Stomach smooth muscle (tissue), 2 donors: ENCODE measurements around the gene MIX23.
"Not testable (repeated sequence)": the region's sequence is repeated elsewhere in the genome, so short reads cannot be mapped to it uniquely, and the experiment has no call there.

Experiments used
- H3K27ac ChIP-seq: one replicate; pipeline ENCODE4 v1.7.0; 2013; ENCODE audit warnings: mild to moderate bottlenecking, low read length, inconsistent platforms
- H3K27me3 ChIP-seq, 2 donors: one replicate each; pipeline ENCODE4 v1.7.0; 2013; ENCODE audit warnings: low read length in 2 of 2; ENCODE audit not compliant: insufficient read depth in 2 of 2, control insufficient read depth in 1 of 2
- H3K36me3 ChIP-seq, 2 donors: one replicate each; pipeline ENCODE4 v1.7.0; 2013; ENCODE audit warnings: low read length in 2 of 2; ENCODE audit not compliant: control insufficient read depth in 2 of 2, insufficient read depth in 2 of 2
- H3K4me1 ChIP-seq: one replicate; pipeline ENCODE4 v1.7.0; 2013; ENCODE audit warnings: low read length; ENCODE audit not compliant: control insufficient read depth, insufficient read depth
- H3K4me3 ChIP-seq, 2 donors: one replicate each; pipeline ENCODE4 v1.7.0; 2013; ENCODE audit warnings: low read length in 2 of 2
- H3K9ac ChIP-seq, 2 donors: one replicate each; pipeline ENCODE4 v1.7.0; 2013; ENCODE audit warnings: low read length in 2 of 2, mild to moderate bottlenecking in 1 of 2
- H3K9me3 ChIP-seq, 2 donors: one replicate each; pipeline ENCODE4 v1.7.0; 2013; ENCODE audit warnings: low read length in 2 of 2; ENCODE audit not compliant: control insufficient read depth in 2 of 2
- donor health status: healthy.
- donor health status: Pancreatic carcinoma.

The MIX23 gene

DNA sequence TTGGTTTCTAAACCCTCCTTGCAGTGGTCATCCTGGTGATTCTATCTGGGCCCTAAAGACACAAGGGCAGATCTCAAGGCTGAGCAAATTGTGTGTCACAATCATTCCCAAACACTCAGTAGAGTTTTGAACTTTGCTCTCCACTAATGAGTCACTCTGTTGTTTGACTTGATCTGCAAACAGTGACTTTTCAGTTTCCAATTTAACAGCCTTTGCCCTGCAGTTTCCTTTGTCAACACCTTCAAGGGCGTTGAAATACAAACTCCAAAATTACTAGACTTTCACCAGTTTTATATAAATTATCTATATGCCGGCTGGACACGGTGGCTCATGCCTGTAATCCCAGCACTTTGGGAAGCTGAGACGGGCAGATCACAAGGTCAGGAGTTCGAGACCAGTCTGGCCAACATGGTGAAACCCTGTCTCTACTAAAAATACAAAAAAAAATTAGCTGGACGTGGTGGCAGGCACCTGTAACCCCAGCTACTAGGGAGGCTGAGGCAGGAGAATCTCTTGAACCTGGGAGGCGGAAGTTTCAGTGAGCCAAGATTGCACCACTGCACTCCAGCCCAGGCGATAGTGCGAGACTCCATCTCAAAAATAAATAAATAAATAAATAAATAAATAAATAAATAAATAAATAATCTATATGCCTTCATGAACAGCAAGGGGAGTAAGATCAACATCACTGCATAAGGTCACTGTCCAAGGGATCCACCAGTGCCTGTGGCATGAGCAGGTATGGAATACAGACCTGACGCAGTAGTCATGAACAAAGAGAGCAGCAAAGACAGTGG is 17.3 kb downstream of the MIX23 start:
- H3K4me3 ChIP-seq, H3K4me1 ChIP-seq, H3K27ac ChIP-seq, H3K9me3 ChIP-seq, H3K9ac ChIP-seq, H3K27me3 ChIP-seq: not testable (repeated sequence)
- H3K36me3 ChIP-seq, result peaks cover 8 to 25% of the 10 kb centered on the region in 2 donors

DNA sequence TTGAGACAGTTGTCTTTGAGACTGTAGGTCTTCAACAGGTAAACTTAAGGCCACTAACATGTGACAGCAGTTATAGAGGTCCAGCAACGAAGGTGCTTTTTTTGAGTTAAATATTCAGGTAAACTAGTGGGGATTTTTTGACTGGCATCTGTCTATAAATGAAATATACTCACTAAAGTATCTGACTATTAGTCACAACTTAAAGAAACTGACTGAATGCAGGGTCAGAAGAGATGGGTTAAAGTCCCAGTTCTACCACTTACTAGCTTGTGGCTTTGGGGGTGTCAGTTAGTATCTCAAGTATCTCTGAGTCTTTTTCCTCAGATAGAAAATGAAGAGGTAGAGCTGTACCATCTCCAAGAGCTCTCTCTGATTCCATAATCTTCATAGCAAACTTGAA is 18.0 kb downstream of the MIX23 start:
- H3K27me3 ChIP-seq, result no peaks in the 10 kb centered on the region
- H3K4me3 ChIP-seq, result no peak overlapping the region
- H3K36me3 ChIP-seq, result peaks cover 8 to 21% of the 10 kb centered on the region in 2 donors
- no peak overlapping the region for H3K9ac ChIP-seq
- H3K4me1 ChIP-seq, result no peaks in the 10 kb centered on the region
- no peak overlapping the region for H3K27ac ChIP-seq
- no peaks in the 10 kb centered on the region for H3K9me3 ChIP-seq

DNA sequence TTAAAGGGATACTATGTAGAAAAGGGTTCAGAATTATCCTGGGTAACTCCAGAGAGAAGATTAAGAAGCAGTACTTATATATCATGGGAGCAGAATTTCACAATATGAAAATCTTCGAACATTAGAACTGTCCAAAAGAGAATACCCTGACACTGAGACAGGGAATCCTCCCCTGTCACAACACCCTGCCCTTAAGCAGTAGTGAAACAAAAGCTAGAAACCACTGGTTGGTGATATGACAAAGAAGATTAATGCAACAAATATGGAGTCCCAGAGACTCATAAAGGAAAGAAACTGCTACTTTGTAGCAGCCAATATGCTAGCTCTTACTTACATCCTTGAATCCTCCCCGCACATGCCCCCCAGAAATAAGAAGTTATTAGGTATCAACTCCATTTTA is 18.5 kb downstream of the MIX23 start:
- Histone ChIP-seq H3K27me3 (no peaks in the 10 kb centered on the region), H3K9ac (no peak overlapping the region), H3K4me1 (no peaks in the 10 kb centered on the region), H3K4me3 (no peak overlapping the region), H3K9me3 (no peaks in the 10 kb centered on the region), H3K36me3 (peaks cover 8 to 20% of the 10 kb centered on the region in 2 donors), H3K27ac (no peak overlapping the region)

DNA sequence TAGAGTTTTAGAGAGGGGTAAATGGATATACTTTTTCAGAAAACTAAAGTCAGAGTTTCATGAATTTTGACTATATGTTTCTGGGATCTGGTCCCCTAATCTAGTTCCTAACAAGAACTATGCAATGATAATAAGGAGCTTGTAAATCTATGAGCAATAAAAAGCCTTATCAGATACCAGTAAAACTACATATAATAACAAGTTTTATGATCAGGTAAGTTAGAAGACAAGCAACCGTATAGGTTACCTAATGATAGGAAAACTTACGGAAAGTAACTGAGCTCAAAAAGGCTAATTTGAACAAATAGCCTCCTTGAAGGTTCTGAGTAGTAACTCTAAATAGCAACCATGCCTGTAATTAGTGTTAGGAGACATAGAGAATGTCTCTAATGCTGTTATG is 21.0 kb downstream of the MIX23 start:
- H3K27ac ChIP-seq, result no peak overlapping the region
- peaks cover 5 to 13% of the 10 kb centered on the region in 2 donors for H3K36me3 ChIP-seq
- H3K9ac ChIP-seq, result no peak overlapping the region
- no peaks in the 10 kb centered on the region for H3K9me3 ChIP-seq
- no peaks in the 10 kb centered on the region for H3K27me3 ChIP-seq
- no peaks in the 10 kb centered on the region for H3K4me1 ChIP-seq
- no peak overlapping the region for H3K4me3 ChIP-seq

DNA sequence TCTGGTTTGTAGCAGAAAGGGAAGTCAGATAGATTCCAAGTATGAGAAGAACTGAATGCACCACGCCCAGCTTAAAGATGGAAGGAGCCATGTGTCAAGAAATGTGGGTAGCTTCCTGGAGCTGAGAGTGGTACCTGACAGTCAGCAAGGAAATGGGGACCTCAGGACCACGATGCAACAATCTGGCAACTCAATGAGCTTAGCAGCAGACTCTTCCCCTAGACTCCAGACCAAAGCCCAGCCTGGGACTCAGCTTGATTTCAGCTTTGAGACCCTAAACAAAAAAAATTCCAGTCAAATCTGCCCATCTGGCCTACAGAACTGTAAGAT is 24.4 kb downstream of the MIX23 start:
- no peaks in the 10 kb centered on the region for H3K27me3 ChIP-seq

DNA sequence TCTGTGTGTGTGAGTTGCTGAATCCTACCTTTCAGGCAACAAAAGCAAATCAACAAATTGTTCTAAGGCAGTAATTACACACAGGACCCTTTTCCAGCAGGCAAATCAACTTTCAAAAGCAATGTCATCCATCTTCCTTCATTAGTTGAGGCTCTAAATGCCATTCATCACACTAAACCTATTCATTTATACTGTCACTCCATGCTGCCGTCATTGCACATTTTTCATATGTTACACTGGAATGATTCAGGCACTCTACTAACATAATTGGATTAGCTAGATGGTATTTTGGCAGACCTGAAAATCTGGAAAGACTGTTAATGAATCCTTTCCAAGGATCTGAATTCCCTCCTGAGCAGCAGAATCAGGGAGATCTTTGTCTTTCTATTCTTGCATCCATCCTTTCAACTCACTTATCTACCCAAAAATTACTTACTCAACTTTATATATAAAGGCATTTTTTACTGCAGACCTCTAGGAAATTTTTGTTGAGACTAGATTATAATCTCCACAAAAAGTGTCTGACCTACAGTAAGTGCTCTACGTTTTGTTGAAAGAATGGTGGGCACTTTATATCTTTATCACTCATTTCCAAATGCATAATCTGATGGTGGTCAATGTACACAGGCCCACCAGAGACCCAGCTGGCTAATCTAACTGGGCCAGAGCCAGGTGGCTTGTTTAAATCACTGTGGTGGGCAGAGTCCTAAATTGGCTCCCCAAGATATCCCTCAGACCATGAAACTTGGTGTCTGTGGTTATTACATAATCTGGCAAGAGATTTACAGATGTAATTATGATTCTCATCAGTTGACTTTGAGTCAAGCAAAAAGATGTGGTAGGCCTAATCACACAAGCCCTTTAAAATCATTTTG is 25.0 kb downstream of the MIX23 start:
- Histone ChIP-seq H3K4me1 (no peaks in the 10 kb centered on the region), H3K27ac (no peak overlapping the region), H3K27me3 (no peaks in the 10 kb centered on the region), H3K4me3 (no peak overlapping the region), H3K9me3 (no peaks in the 10 kb centered on the region), H3K36me3 (peaks cover 0 to 4% of the 10 kb centered on the region in 2 donors), H3K9ac (no peak overlapping the region)

More for the DNA sequence above, 24.4 kb downstream of the MIX23 start:
- Histone ChIP-seq H3K9me3 (no peaks in the 10 kb centered on the region), H3K9ac (no peak overlapping the region), H3K36me3 (peaks cover 0 to 5% of the 10 kb centered on the region in 2 donors), H3K4me1 (no peaks in the 10 kb centered on the region), H3K4me3 (no peak overlapping the region), H3K27ac (no peak overlapping the region)

DNA sequence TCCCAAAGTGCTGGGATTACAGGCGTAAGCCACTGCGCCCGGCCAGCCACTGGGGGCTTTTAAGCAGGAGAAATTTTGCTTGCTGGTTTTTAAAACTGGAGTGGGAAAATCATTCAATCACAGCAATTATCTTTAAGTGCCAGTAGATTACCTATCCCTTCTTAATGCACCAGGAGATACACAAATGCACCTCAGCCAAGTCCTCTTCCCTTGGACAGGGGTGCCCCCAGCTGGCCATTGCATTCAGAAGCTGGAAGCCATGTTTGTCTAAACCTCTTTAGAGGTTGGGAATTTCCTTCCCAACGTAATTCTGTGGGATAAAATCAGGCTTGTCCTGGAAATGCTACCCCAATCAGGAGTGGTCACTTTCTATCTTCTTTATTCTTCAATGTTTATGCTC is 26.6 kb downstream of the MIX23 start:
- Histone ChIP-seq H3K4me1 (no peaks in the 10 kb centered on the region), H3K36me3 (no peaks in the 10 kb centered on the region), H3K4me3 (no peak overlapping the region), H3K27ac (no peak overlapping the region), H3K27me3 (no peaks in the 10 kb centered on the region), H3K9me3 (no peaks in the 10 kb centered on the region), H3K9ac (no peak overlapping the region)

DNA sequence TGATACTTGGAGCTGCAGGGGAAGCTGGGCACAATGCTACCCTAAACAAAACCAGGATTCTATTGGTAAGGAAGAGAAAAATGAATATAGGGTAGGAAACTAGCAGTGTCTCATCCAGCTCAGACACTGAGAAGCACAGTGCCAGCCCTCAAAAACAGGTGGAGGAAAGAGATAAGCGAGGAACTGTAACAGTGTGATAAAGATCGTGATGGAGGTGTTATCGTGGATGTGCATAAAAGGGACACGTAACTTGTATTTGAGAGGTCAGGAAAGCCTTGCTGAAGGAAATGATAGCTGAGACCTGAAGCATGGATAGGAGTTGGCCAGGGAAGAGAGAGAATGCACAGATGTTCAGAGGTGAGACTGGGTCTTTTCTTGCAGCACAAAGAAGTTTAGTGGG is 27.4 kb downstream of the MIX23 start:
- no peaks in the 10 kb centered on the region for H3K9me3 ChIP-seq
- no peaks in the 10 kb centered on the region for H3K4me1 ChIP-seq
- no peak overlapping the region for H3K27ac ChIP-seq
- no peak overlapping the region for H3K9ac ChIP-seq
- no peak overlapping the region for H3K4me3 ChIP-seq
- no peaks in the 10 kb centered on the region for H3K36me3 ChIP-seq
- no peaks in the 10 kb centered on the region for H3K27me3 ChIP-seq

DNA sequence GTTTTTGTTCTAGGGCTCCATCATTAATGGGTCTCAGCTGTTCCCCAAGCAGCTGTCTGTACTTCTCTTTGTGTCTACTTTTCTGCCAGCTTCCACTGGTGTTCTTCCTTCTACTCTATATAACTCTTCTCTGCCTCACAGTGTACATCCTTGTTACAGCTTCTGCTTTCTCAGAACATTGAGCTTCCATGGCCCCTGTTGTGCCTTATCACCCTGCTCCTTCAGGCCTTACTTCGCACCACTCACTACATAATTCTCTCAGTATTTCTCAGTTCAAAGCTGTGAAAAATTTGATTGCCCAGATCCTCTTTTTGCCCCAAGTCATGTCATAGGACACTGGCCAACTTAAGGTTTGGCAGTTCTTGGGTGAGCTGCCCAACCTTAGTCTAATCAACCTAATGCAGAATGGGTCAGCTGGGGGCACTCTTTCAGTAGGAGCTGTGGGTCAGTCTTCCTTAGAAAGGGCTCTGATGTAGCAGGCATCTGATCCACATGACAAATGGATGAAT is 29.1 kb downstream of the MIX23 start:
- H3K27me3 ChIP-seq, result no peaks in the 10 kb centered on the region
- no peak overlapping the region for H3K4me3 ChIP-seq
- H3K9me3 ChIP-seq, result no peaks in the 10 kb centered on the region
- H3K36me3 ChIP-seq, result no peaks in the 10 kb centered on the region
- no peak overlapping the region for H3K27ac ChIP-seq
- no peaks in the 10 kb centered on the region for H3K4me1 ChIP-seq
- H3K9ac ChIP-seq, result no peak overlapping the region

DNA sequence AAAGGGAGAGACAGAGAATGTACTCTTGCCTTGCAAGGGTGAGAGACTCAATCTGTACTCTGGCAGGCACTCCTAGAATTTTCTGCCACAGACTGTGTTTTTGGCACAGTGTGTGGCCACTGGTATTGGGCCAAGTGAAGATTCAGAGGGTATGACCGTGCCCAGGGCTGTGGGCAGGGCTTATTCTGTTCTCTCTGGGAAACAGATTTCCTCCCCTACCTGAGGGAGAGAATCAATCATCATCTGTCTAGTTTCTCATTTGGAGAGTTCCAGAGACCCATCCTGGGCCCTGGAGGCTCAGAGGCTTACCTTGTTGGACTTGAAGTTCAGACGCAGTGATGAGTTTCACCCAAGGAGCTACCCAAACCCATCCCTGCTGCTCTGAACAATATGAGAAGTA is 29.8 kb downstream of the MIX23 start:
- Histone ChIP-seq H3K27ac (no peak overlapping the region), H3K36me3 (no peaks in the 10 kb centered on the region), H3K9ac (no peak overlapping the region), H3K27me3 (no peaks in the 10 kb centered on the region), H3K4me3 (no peak overlapping the region), H3K4me1 (no peaks in the 10 kb centered on the region), H3K9me3 (no peaks in the 10 kb centered on the region)

DNA sequence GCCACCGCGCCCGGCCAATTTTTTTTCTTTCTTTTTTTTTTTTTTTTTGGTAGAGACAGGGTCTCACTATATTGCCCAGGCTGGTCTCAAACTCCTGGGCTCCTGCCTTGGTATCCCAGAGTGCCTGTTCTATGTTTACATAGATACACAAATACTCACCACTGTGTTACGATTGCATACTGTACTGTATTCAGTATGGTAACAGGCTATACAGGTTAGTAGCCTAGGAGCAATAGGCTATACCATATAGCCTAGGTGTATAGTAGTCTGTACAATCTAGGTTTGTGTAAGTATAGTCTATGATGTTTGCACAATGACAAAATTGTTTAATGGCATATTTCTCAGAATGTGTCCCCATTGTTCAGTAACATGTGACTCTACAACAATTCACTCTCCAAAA is 31.4 kb downstream of the MIX23 start:
- H3K4me3 ChIP-seq, result no peak overlapping the region
- H3K9ac ChIP-seq, result no peak overlapping the region
- no peaks in the 10 kb centered on the region for H3K27me3 ChIP-seq
- H3K4me1 ChIP-seq, result no peaks in the 10 kb centered on the region
- no peaks in the 10 kb centered on the region for H3K9me3 ChIP-seq
- no peak overlapping the region for H3K27ac ChIP-seq
- H3K36me3 ChIP-seq, result no peaks in the 10 kb centered on the region
